Measurements from ENCODE around the gene C1orf146. TPM values are rescaled to one million over a fixed set of nuclear protein-coding genes. Genes with fewer than 3 reads are reported as not detected.
"Not testable (repeated sequence)": the region's sequence is repeated elsewhere in the genome, so short reads cannot be mapped to it uniquely, and the experiment has no call there.

Gene C1orf146
- not detected in 2 replicates for total RNA-seq (2014; rRNA removed; shearing (Covaris generic))
- polyA plus RNA-seq (2015; cell fraction: cytosol; rRNA removed), result not detected in 2 replicates
- not detected in 2 replicates for polyA plus RNA-seq (2015; cell fraction: nucleus; rRNA removed)

GRCh38 chr1:92217721-92218120 lies at the start of gene C1orf146:
Gene C1orf146 (plus strand): TSS chr1:92217915. CDS start chr1:92231421, 13,506 bp downstream.
- no peak for DNase-seq (ENCODE audit: low read depth)

- no peak for DNase-seq (ENCODE audit: low read depth)
These were observed 49.1 kb upstream of the C1orf146 start for GRCh38 chr1:92168657-92169056.

- no peak for DNase-seq (ENCODE audit: low read depth)
These were observed 48.3 kb upstream of the C1orf146 start for GRCh38 chr1:92169214-92170005.

GRCh38 chr1:92184632-92185031 lies 33.1 kb upstream of the C1orf146 start:
- peak; percentile 86 for DNase-seq (ENCODE audit: low read depth)

- DNase-seq (ENCODE audit: low read depth), result no peak
These were observed 31.6 kb upstream of the C1orf146 start for GRCh38 chr1:92186081-92186480.

- DNase-seq (ENCODE audit: low read depth), result no peak
These were observed 29.1 kb upstream of the C1orf146 start for GRCh38 chr1:92188436-92189255.

GRCh38 chr1:92191726-92192125 lies 26.0 kb upstream of the C1orf146 start:
- DNase-seq (ENCODE audit: low read depth), result no peak

- DNase-seq (ENCODE audit: low read depth), result no peak
These were observed 25.5 kb upstream of the C1orf146 start for GRCh38 chr1:92192246-92192645.

GRCh38 chr1:92194511-92194910 lies 23.2 kb upstream of the C1orf146 start:
- DNase-seq (ENCODE audit: low read depth), result no peak

- no peak for DNase-seq (ENCODE audit: low read depth)
These were observed 15.7 kb upstream of the C1orf146 start for GRCh38 chr1:92201973-92202372.

GRCh38 chr1:92203105-92203504 lies 14.6 kb upstream of the C1orf146 start:
- no peak for DNase-seq (ENCODE audit: low read depth)

GRCh38 chr1:92210701-92211100 lies 7.0 kb upstream of the C1orf146 start:
- peak; percentile 91 for DNase-seq (ENCODE audit: low read depth)

GRCh38 chr1:92211166-92211565 lies 6.5 kb upstream of the C1orf146 start:
- DNase-seq (ENCODE audit: low read depth), result peak; percentile 57

GRCh38 chr1:92218559-92218958 lies 844 bp downstream of the C1orf146 start:
- DNase-seq (ENCODE audit: low read depth), result no peak

GRCh38 chr1:92219028-92219427 lies 1.3 kb downstream of the C1orf146 start:
- peak; percentile 17 for DNase-seq (ENCODE audit: low read depth)

- DNase-seq (ENCODE audit: low read depth), result no peak
These were observed 10.7 kb downstream of the C1orf146 start for GRCh38 chr1:92228401-92228800.

- no peak for DNase-seq (ENCODE audit: low read depth)
These were observed 13.0 kb downstream of the C1orf146 start for GRCh38 chr1:92230736-92231135.

- no peak for DNase-seq (ENCODE audit: low read depth)
These were observed 22.3 kb downstream of the C1orf146 start for GRCh38 chr1:92240034-92240433.

GRCh38 chr1:92244376-92244775 lies 26.7 kb downstream of the C1orf146 start:
- no peak for DNase-seq (ENCODE audit: low read depth)

GRCh38 chr1:92254714-92255113 lies 37.0 kb downstream of the C1orf146 start:
- DNase-seq (ENCODE audit: low read depth), result not testable (repeated sequence)

GRCh38 chr1:92259350-92259749 lies 41.6 kb downstream of the C1orf146 start:
- DNase-seq (ENCODE audit: low read depth), result no peak

- no peak for DNase-seq (ENCODE audit: low read depth)
These were observed 44.8 kb downstream of the C1orf146 start for GRCh38 chr1:92262516-92262915.

Measured in HT1080 (cell line).